ENCODE results near the gene ERBB2. TPM values are rescaled to one million over a fixed set of nuclear protein-coding genes. Genes with fewer than 3 reads are reported as not detected.

ERBB2 gene
- total RNA-seq, 1 donor from 2014 or later, result 75.2 TPM

DNA sequence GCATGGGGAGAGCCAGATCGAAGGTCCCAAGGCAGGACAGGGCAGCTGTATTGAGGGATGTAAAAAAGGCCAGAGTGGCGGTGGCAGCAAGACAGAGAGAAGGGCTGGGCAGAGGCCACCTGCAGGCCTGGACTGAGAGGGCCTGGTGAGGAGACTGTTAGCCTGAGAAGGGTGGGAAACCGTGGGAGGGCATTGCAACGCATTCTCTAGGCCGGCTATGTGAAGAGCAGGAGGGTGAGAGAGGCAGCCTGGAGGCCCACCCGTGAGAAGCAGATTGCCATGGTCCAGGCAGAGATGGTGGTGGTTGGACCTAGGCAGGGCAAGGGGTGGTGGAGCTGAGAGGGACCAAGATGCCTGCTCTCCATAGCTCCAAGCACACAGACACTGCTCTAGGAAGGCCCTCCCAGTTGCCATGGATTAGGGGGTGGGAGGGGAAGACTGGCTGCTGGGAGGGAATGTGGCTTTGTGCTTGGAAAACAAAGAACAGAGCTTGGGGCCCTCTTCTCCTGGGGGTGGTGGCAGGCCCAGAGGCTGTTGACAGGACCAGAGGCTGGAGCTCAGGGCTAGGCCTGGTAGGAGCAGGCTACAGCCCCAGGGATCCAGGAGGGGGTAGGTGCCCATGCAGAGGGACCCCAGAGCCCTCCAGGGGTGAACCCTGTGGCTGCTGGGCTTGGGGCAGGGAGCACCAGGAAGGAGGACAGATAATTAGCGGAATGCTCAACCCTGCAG lies 47.1 kb upstream of the ERBB2 start:
- TF ChIP-seq EZH2phosphoT487 (IDR thresholded peaks at IDR 0.05) (no peak), EZH2 (IDR thresholded peaks at IDR 0.05) (no peak)
- TF ChIP-seq, protein P1, sequence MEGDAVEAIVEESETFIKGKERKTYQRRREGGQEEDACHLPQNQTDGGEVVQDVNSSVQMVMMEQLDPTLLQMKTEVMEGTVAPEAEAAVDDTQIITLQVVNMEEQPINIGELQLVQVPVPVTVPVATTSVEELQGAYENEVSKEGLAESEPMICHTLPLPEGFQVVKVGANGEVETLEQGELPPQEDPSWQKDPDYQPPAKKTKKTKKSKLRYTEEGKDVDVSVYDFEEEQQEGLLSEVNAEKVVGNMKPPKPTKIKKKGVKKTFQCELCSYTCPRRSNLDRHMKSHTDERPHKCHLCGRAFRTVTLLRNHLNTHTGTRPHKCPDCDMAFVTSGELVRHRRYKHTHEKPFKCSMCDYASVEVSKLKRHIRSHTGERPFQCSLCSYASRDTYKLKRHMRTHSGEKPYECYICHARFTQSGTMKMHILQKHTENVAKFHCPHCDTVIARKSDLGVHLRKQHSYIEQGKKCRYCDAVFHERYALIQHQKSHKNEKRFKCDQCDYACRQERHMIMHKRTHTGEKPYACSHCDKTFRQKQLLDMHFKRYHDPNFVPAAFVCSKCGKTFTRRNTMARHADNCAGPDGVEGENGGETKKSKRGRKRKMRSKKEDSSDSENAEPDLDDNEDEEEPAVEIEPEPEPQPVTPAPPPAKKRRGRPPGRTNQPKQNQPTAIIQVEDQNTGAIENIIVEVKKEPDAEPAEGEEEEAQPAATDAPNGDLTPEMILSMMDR (IDR thresholded peaks at IDR 0.05), result no peak
- no peaks in the 10 kb centered on the region for H3K36me3 ChIP-seq
- peak overlapping the region; percentile 79 for H3K4me2 ChIP-seq
- H3K27ac ChIP-seq, result peak overlapping the region; percentile 86
- Mint-ChIP-seq H3K36me3 (peaks cover 15% of the 10 kb centered on the region), H3K27ac (peak overlapping the region; percentile 100), H3K4me1 (peaks cover 54% of the 10 kb centered on the region), H3K4me3 (peak overlapping the region; percentile 76), H3K9me3 (no peaks in the 10 kb centered on the region), H3K27me3 (ENCODE audit: insufficient read depth, low read depth) (no peaks in the 10 kb centered on the region)
- no peaks in the 10 kb centered on the region for H3K27me3 ChIP-seq
- peaks cover 29% of the 10 kb centered on the region for H3K4me1 ChIP-seq
- H2AFZ ChIP-seq (replicated peaks), result peak overlapping the region; percentile 51
- no peaks in the 10 kb centered on the region for H3K9me3 ChIP-seq (ENCODE audit: low read depth)
- H4K20me1 ChIP-seq (ENCODE audit: low read depth), result peaks cover 21% of the 10 kb centered on the region
- peak; percentile 85 for DNase-seq (ENCODE audit: low spot score)
- peak overlapping the region; percentile 11 for H3K4me3 ChIP-seq
- peaks cover 15% of the 10 kb centered on the region for H3K79me2 ChIP-seq (ENCODE audit: low read depth)
- peaks cover 24% of the 10 kb centered on the region for H3F3A ChIP-seq (ENCODE audit: low read depth)
- no peak overlapping the region for H3K9ac ChIP-seq

DNA sequence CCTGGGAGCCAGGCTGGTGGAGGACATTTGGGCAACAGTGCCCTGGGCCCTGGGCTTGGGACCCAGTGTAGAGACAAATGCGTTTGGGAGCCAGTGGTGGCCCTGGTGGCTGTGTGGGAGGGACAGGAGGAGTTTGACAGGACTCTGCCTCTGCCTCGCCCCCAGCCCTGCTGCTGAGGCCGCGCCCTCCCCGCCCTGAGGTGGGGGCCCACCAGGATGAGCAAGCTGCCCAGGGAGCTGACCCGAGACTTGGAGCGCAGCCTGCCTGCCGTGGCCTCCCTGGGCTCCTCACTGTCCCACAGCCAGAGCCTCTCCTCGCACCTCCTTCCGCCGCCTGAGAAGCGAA lies 46.6 kb upstream of the ERBB2 start:
- no peaks in the 10 kb centered on the region for H3K9me3 ChIP-seq (ENCODE audit: low read depth)
- peaks cover 20% of the 10 kb centered on the region for H4K20me1 ChIP-seq (ENCODE audit: low read depth)
- peaks cover 24% of the 10 kb centered on the region for H3F3A ChIP-seq (ENCODE audit: low read depth)
- H3K36me3 ChIP-seq, result no peaks in the 10 kb centered on the region
- H3K4me3 ChIP-seq, result peak overlapping the region; percentile 11
- H3K36me3 Mint-ChIP-seq, result peaks cover 15% of the 10 kb centered on the region
- TF ChIP-seq EZH2 (IDR thresholded peaks at IDR 0.05) (no peak), EZH2phosphoT487 (IDR thresholded peaks at IDR 0.05) (no peak)
- TF ChIP-seq, protein P1 (IDR thresholded peaks at IDR 0.05), result no peak
- H3K27me3 ChIP-seq, result no peaks in the 10 kb centered on the region
- peak overlapping the region; percentile 89 for H3K27ac Mint-ChIP-seq
- H3K4me1 Mint-ChIP-seq, result peaks cover 54% of the 10 kb centered on the region
- peak overlapping the region; percentile 86 for H3K27ac ChIP-seq
- H3K9ac ChIP-seq, result no peak overlapping the region
- peaks cover 14% of the 10 kb centered on the region for H3K79me2 ChIP-seq (ENCODE audit: low read depth)
- H3K4me1 ChIP-seq, result peaks cover 29% of the 10 kb centered on the region
- no peak overlapping the region for H2AFZ ChIP-seq (replicated peaks)
- H3K4me2 ChIP-seq, result peak overlapping the region; percentile 79
- H3K9me3 Mint-ChIP-seq, result no peaks in the 10 kb centered on the region
- peak overlapping the region; percentile 76 for H3K4me3 Mint-ChIP-seq
- DNase-seq (ENCODE audit: low spot score), result no peak
- no peaks in the 10 kb centered on the region for H3K27me3 Mint-ChIP-seq (ENCODE audit: insufficient read depth, low read depth)

DNA sequence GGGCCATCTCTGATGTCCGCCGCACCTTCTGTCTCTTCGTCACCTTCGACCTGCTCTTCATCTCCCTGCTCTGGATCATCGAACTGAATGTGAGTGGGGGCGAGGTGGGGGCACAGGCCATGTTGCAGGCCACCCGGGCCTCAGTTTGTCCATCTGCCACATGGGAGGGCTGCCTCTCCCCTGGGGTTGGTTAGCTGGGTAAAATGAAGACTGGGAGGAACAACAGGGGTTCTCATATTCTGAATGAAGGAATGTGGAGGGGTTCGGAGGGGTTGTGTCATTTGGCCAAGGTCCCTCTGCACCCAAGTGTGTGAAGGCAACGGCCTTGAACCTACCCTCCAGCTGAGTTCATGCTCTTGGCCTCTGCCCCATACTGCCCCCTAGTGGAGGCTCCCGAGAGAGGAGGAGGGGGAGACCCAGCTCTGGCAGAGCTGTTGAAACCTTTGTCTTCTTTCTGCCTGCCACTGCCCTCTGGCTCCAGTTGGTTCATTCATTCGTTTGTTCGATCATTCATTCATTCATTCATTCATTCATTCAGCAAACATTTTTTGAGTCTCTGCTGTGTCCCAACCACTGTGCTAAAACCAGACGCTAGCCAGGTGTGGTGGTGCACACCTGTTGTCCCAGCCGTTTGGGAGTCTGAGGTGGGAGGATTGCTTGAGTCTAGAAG lies 46.1 kb upstream of the ERBB2 start:
- Histone ChIP-seq H3K4me3 (no peak overlapping the region), H3F3A (ENCODE audit: low read depth) (peaks cover 24% of the 10 kb centered on the region), H3K36me3 (no peaks in the 10 kb centered on the region), H3K27me3 (no peaks in the 10 kb centered on the region), H3K9me3 (ENCODE audit: low read depth) (no peaks in the 10 kb centered on the region), H3K9ac (no peak overlapping the region), H4K20me1 (ENCODE audit: low read depth) (peaks cover 20% of the 10 kb centered on the region), H2AFZ (replicated peaks) (no peak overlapping the region), H3K79me2 (ENCODE audit: low read depth) (peaks cover 14% of the 10 kb centered on the region), H3K4me1 (peaks cover 29% of the 10 kb centered on the region), H3K4me2 (peak overlapping the region; percentile 79), H3K27ac (no peak overlapping the region)
- peak overlapping the region; percentile 89 for H3K27ac Mint-ChIP-seq
- H3K27me3 Mint-ChIP-seq (ENCODE audit: insufficient read depth, low read depth), result no peaks in the 10 kb centered on the region
- peak overlapping the region; percentile 58 for H3K4me3 Mint-ChIP-seq
- peaks cover 15% of the 10 kb centered on the region for H3K36me3 Mint-ChIP-seq
- H3K9me3 Mint-ChIP-seq, result no peaks in the 10 kb centered on the region
- TF ChIP-seq, protein P1 (IDR thresholded peaks at IDR 0.05), result peak; percentile 88
- TF ChIP-seq EZH2 (IDR thresholded peaks at IDR 0.05), result no peak
- no peak for TF ChIP-seq EZH2phosphoT487 (IDR thresholded peaks at IDR 0.05)
- peaks cover 54% of the 10 kb centered on the region for H3K4me1 Mint-ChIP-seq
- DNase-seq (ENCODE audit: low spot score), result no peak

Data from neural progenitor cell (in vitro differentiated cells).